WI38 (cell line): ENCODE results near the gene CASQ1.

Experiments
- H3K4me3 ChIP-seq: 2 replicates; pipeline ENCODE4 v1.5.1; 2011; ENCODE audit warnings: low read depth, mild to moderate bottlenecking, control low read depth, low read length
- CTCF ChIP-seq: IDR thresholded peaks from 2 replicates; pipeline ENCODE4 v1.5.1; 2012; ENCODE audit warnings: low read depth, mild to moderate bottlenecking, control low read depth, low read length

Gene CASQ1

DNA sequence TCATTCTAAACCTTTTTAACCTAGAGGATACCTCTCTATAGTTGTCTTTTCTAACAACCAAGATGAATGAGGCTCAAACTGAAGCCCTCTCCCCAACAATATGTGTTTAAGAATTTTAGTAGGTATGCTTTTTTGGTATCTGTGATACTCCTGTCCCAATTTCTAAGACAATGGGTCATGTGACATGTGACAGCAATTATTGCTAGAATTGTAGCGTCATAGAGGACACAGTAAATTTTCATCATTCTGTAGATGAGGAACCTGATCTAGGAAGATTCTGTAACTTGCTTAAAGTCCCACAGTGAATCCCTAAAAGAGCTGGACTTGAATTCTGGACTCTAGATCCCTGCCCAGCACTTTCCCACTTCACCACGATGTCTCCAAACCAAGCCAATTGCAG, 11.6 kb upstream of the CASQ1 start:
- H3K4me3 ChIP-seq, result no peak overlapping the region
- TF ChIP-seq CTCF, result no peak

DNA sequence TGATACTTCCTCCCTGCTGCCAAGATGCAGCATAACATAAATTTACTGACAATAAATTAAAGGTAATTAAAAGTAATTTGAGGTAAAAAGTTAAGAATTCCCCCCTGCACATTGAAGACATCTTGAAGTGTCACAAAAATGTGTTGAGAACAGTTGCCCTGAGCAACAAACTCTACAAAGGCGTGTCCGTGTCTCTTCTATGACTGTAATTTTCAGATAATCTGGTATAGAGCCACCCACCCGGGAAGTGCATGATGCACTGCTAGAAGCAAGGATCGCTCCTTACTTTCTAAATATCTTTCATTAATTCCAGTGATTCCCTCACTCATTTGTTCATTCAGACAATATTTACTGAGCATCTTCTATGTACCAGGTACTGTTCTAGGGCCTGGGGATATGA, 11.0 kb upstream of the CASQ1 start:
- no peak for TF ChIP-seq CTCF
- H3K4me3 ChIP-seq, result no peak overlapping the region

GRCh38 chr1:160186246-160186645, 4.1 kb upstream of the CASQ1 start:
- TF ChIP-seq CTCF, result no peak
- H3K4me3 ChIP-seq, result no peak overlapping the region

DNA sequence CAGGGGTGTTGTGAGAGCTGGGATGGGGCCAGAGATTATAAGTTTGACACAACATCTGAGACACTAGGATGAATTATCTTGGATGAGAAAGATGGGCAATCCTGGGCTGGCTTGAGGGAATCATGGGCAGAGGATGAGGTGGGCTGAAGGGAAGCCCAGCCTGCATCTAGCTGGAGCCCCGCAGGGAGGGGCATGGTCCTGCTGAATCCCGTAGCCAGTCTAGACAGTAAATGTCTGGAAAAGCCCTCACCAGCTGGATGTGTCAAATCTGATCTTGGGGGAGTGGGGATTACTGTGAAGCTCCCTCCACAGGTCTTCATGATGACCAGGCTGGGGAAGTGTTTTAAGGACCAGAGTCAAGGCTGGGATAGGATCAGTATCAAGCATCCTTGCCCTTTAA, 3.6 kb upstream of the CASQ1 start:
- TF ChIP-seq CTCF, result no peak
- no peak overlapping the region for H3K4me3 ChIP-seq

DNA sequence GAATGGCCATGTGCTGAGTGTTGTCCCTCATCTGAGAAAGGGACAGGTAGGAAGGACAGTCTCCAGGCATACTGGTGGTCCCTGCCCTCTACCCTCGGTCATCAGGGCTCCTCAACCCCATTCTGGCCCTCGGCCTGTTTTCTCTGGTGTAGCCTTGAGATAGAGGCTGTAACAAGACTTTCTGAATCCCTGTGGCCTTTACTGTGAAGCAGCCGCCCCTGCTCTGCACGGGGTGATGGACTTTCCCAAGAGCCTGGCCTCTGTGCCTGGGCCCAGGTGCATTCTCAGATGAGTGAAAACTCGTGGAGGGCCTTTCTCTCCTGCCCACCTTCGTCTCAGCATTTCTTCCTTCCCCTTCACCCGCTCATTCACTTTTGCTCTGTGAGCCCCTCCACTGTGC, 3.0 kb upstream of the CASQ1 start:
- H3K4me3 ChIP-seq, result no peak overlapping the region
- no peak for TF ChIP-seq CTCF

DNA sequence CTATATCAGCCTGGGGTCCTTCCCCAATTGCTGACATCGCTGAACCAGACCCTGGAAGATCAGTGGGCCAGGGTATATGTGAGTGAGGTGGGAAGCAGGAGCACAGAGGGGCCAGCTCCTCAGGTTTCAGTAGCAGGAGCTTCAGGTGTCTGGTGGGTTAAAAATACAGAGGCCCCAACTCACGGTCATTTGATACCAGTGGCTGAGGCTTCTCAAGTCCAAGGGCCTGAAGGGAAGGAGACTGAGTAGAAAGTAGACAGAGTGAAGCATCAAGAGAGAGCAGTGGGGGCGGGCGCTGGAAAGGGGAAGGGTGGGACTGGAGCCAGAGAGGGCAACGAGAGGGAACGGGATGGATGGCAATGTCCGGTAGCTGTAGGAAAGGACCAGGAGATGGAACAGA, 2.0 kb upstream of the CASQ1 start:
- TF ChIP-seq CTCF, result no peak
- no peak overlapping the region for H3K4me3 ChIP-seq

- no peak for TF ChIP-seq CTCF
Measured at GRCh38 chr1:160191756-160192155, 1.4 kb downstream of the CASQ1 start.

More at GRCh38 chr1:160191756-160192155, 1.4 kb downstream of the CASQ1 start:
- no peak overlapping the region for H3K4me3 ChIP-seq
